Heart left ventricle (tissue), 16 donors: ENCODE measurements around the gene CLECL1. TPM values are rescaled to one million over a fixed set of nuclear protein-coding genes. Genes with fewer than 3 reads are reported as not detected.
"Not testable (repeated sequence)": the region's sequence is repeated elsewhere in the genome, so short reads cannot be mapped to it uniquely, and the experiment has no call there.

Source experiments
- ATAC-seq, 4 donors: fragments of 200-7000 bp; cut with Tn5 transposase; one replicate each; pipeline ENCODE4 v1.9.1; 2020 to 2022; ENCODE audit warnings: moderate library complexity in 4 of 4, mild to moderate bottlenecking in 3 of 4, moderate number of reproducible peaks in 1 of 4
- DNase-seq, 5 donors: peaks; one replicate each; pipeline ENCODE4 v3.0.0-alpha.2; 2020
- H3K27ac ChIP-seq, 12 donors: fragments of 200-600 bp; sonication (generic) in 4 of 12; one replicate each; pipeline versions ENCODE4 v1.5.0 to v1.8.0; 2016 to 2022; ENCODE audit warnings: mild to moderate bottlenecking in 2 of 12
- H3K27me3 ChIP-seq, 9 donors: fragments of 200-600 bp; sonication (generic) in 2 of 9; one replicate each; pipeline versions ENCODE4 v1.5.1 to v1.8.0; 2016 to 2022; ENCODE audit warnings: mild to moderate bottlenecking in 3 of 9
- H3K36me3 ChIP-seq, 9 donors: fragments of 200-600 bp; sonication (generic) in 2 of 9; one replicate each; pipeline versions ENCODE4 v1.5.0 to v1.8.0; 2018 to 2022; ENCODE audit warnings: mild to moderate bottlenecking in 2 of 9
- H3K4me1 ChIP-seq, 12 donors: fragments of 200-600 bp; sonication (generic) in 4 of 12; one replicate each; pipeline versions ENCODE4 v1.5.0 to v1.8.0; 2016 to 2022; ENCODE audit warnings: mild to moderate bottlenecking in 3 of 12
- H3K4me3 ChIP-seq, 12 donors: fragments of 200-600 bp; sonication (generic) in 4 of 12; one replicate each; pipeline versions ENCODE4 v1.5.0 to v1.8.0; 2017 to 2022; ENCODE audit warnings: mild to moderate bottlenecking in 9 of 12, moderate library complexity in 4 of 12
- H3K9me3 ChIP-seq, 12 donors: fragments of 200-600 bp; sonication (generic) in 4 of 12; one replicate each; pipeline versions ENCODE4 v1.5.0 to v1.8.0; 2016 to 2022; ENCODE audit warnings: mild to moderate bottlenecking in 1 of 12
- POLR2A ChIP-seq, 2 donors: fragments of 450-650 bp; IDR thresholded peaks; one replicate each; pipeline ENCODE4 v1.6.1; 2017; ENCODE audit warnings: antibody characterized with exemption in 2 of 2, mild to moderate bottlenecking in 2 of 2, moderate library complexity in 2 of 2
- WGBS, 4 donors: extraction: QIAGEN DNeasy Blood & Tissue Kit in 2 of 4; methylation state at CpG; one replicate each; pipeline versions ENCODE4 v1.1.5 to v1.1.7; 2013 to 2018; 5-methylcytosine and 5-hydroxymethylcytosine counted together
- intact Hi-C, 10 donors: fragments of 100-400 bp; cut with DNase I; formaldehyde crosslinking; loops; one replicate each; pipeline versions ENCODE4 v1.11.1 to v1.14.2; 2022
- polyA plus RNA-seq, 2 donors: library from polyadenylated mRNA; stranded (reverse); fragments of 200-250 nt; gene quantifications; one replicate each; pipeline ENCODE4 v1.2.3, GENCODE V29; 2013
- total RNA-seq, 9 donors: library from RNA; depleted of rRNA in 2 of 9; stranded (reverse); fragments of >200 nt in 2 of 9; fragmentation: NEBNext Ultra II Directional in 3 of 9; extraction: Animal tissue kit (Norgen Biotek cat#: 25700) in 3 of 9; gene quantifications; one replicate each; pipeline versions ENCODE4 v1.1.0 to v1.2.4, GENCODE V29; 2016 to 2023
- TF ChIP-seq, protein P1 (sequence below), 12 donors: fragments of 200-600 bp; sonication (generic) in 4 of 12; IDR thresholded peaks; one replicate each; pipeline versions ENCODE4 v1.5.0 to v1.8.0; 2018 to 2022; ENCODE audit warnings: antibody characterized with exemption in 12 of 12, mild to moderate bottlenecking in 5 of 12
- donor health status: ischemic (EF 13 %, LVEDD 7.1; RV severe dilation, severe dysfunction).
- donor health status: healthy with polysubstance abuse.
- donor health status: DM: no; HTN: yes; CAD: no.
- donor health status: DM: no; HTN: no; CAD: no.
- donor health status: ischemic (EF 25% LVEDD 6.9; RV normal size, moderate dysfunction).
- donor health status: ischemic (EF 25% LVEDD 5.7; RV mildly dilated, moderate dysfunction).
- donor health status: healthy.
- donor health status: DM: yes; HTN: yes; CAD: no.
- donor health status: ischemic (EF 35%, LVEDD 5.7; RV mildly dilated, moderate dysfunction).
- donor health status: nonischemic (EF 11% LVEDD 7.7; RV severe dilation, severe dysfunction).
- donor health status: DM: yes; HTN: yes; CAD: no.
- donor health status: PGD.
- donor health status: ischemic (EF 29% LVEDD 5.4; RV normal size, mild dysfunction).
- donor health status: nonischemic (EF 23%, LVEDD 6.1; RV moderate dilation, normal function).

CLECL1 gene
- total and polyA plus RNA-seq, 11 donors = 0.93 to 4.6 TPM; not detected in 9

GRCh38 chr12:9694241-9694640 is 38.7 kb downstream of the CLECL1 start:
- H3K27ac ChIP-seq = peak overlapping the region in 1 of 12 donors; percentile 69
- peaks cover 0 to 33% (median 3%) of the 10 kb centered on the region in 12 donors for H3K4me1 ChIP-seq
- ATAC-seq = no peak
- H3K27me3 ChIP-seq = no peaks in the 10 kb centered on the region
- no peak for DNase-seq
- H3K4me3 ChIP-seq = no peak overlapping the region
- TF ChIP-seq POLR2A (IDR thresholded peaks at IDR 0.05) = no peak
- TF ChIP-seq, protein P1, sequence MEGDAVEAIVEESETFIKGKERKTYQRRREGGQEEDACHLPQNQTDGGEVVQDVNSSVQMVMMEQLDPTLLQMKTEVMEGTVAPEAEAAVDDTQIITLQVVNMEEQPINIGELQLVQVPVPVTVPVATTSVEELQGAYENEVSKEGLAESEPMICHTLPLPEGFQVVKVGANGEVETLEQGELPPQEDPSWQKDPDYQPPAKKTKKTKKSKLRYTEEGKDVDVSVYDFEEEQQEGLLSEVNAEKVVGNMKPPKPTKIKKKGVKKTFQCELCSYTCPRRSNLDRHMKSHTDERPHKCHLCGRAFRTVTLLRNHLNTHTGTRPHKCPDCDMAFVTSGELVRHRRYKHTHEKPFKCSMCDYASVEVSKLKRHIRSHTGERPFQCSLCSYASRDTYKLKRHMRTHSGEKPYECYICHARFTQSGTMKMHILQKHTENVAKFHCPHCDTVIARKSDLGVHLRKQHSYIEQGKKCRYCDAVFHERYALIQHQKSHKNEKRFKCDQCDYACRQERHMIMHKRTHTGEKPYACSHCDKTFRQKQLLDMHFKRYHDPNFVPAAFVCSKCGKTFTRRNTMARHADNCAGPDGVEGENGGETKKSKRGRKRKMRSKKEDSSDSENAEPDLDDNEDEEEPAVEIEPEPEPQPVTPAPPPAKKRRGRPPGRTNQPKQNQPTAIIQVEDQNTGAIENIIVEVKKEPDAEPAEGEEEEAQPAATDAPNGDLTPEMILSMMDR (IDR thresholded peaks at IDR 0.05) = no peak
- H3K36me3 ChIP-seq = peaks cover 0 to 63% (median 44%) of the 10 kb centered on the region in 9 donors
- intact Hi-C loops = no loop called here
- H3K9me3 ChIP-seq = peaks cover 0 to 40% (median 7%) of the 10 kb centered on the region in 12 donors
- 56 to 74% (median 69%) methylated on average over 1 of the region's 1 CpG for WGBS, 4 donors

DNA sequence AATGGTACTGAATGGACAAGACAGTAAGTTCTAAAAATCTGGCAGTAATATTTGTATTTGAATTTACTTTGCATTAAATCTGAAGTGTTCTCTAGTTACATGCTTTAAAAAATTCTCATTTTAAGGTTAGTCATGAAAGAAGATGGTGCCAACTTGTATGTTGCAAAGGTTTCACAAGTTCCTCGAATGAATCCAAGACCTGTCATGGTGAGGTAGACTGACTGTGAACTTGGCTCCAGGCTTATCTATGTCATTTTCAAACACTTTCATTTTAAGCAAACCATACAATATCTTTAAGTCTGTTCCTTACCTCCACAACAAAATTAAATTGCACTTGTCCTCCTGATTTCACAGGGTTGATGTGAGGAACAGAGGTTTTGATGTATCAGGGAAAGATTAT is 40.0 kb downstream of the CLECL1 start:
- 91 to 98% (median 95%) methylated on average over 1 of the region's 1 CpG for WGBS, 4 donors
- intact Hi-C loops = no loop called here
- Histone ChIP-seq H3K4me3 (no peak overlapping the region), H3K27ac (no peak overlapping the region), H3K9me3 (peaks cover 0 to 32% (median 7%) of the 10 kb centered on the region in 12 donors), H3K4me1 (peaks cover 0 to 21% (median 0%) of the 10 kb centered on the region in 12 donors), H3K27me3 (no peaks in the 10 kb centered on the region), H3K36me3 (peaks cover 0 to 77% (median 57%) of the 10 kb centered on the region in 9 donors)
- no peak for ATAC-seq
- TF ChIP-seq POLR2A (IDR thresholded peaks at IDR 0.05) = no peak
- TF ChIP-seq, protein P1 (IDR thresholded peaks at IDR 0.05) = no peak
- DNase-seq = no peak

DNA sequence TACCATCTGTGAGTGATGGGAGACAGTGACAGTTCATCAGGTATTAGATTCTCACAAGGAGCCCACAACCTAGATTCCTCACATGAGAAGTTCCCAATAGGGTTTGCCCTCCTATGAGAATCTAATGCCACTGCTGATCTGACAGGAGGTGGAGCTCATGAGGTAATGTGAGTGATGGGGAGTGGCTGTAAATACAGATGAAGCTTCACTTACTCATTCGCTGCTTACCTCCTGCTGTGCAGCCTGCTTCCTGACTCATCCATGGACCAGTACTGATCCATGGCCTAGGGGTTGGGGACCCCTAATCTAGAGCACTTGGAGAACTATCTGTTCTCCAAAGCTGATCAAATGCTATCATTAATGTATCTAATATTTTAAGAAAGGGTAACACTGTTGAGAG is 45.7 kb downstream of the CLECL1 start:
- intact Hi-C loops = no loop called here
- DNase-seq (no peak), ATAC-seq (no peak)
- Histone ChIP-seq H3K4me3 (no peak overlapping the region), H3K9me3 (peaks cover 0 to 19% (median 0%) of the 10 kb centered on the region in 12 donors), H3K27ac (no peak overlapping the region), H3K36me3 (peaks cover 0 to 69% (median 43%) of the 10 kb centered on the region in 9 donors), H3K4me1 (peaks cover 0 to 19% (median 0%) of the 10 kb centered on the region in 12 donors), H3K27me3 (no peaks in the 10 kb centered on the region)
- 82 to 93% (median 89%) methylated on average over 1 of the region's 1 CpG for WGBS, 4 donors
- TF ChIP-seq, protein P1 (IDR thresholded peaks at IDR 0.05) = no peak
- TF ChIP-seq POLR2A (IDR thresholded peaks at IDR 0.05) = no peak

DNA sequence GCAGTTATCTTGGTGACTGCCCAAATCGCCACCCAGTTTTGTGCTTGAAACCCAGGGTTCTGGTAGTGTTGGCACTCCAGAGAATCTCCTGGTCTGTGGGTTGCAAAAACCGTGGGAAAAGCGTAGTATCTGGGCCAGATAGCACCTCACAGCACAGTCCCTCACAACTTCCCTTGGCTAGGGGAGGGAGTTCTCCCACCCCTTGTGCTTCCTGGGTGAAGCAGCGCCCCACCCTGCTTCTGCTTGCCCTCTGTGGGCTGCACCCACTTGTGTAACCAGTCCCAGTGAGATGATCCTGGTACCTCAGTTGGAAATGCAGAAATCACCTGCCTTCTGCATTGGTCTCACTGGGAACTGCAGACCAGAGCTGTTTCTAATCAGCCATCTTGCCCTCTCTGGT is 47.0 kb downstream of the CLECL1 start:
- Histone ChIP-seq H3K36me3 (peaks cover 0 to 68% (median 43%) of the 10 kb centered on the region in 9 donors), H3K4me1 (peaks cover 0 to 19% (median 0%) of the 10 kb centered on the region in 12 donors), H3K4me3 (no peak overlapping the region), H3K27ac (no peak overlapping the region), H3K27me3 (no peaks in the 10 kb centered on the region), H3K9me3 (peaks cover 0 to 19% (median 0%) of the 10 kb centered on the region in 12 donors)
- 88 to 93% (median 90%) methylated on average over 3 to 4 of the region's 4 CpGs for WGBS, 4 donors
- intact Hi-C loops = no loop called here
- DNase-seq = no peak
- no peak for ATAC-seq
- TF ChIP-seq, protein P1 (IDR thresholded peaks at IDR 0.05) = no peak
- TF ChIP-seq POLR2A (IDR thresholded peaks at IDR 0.05) = no peak

DNA sequence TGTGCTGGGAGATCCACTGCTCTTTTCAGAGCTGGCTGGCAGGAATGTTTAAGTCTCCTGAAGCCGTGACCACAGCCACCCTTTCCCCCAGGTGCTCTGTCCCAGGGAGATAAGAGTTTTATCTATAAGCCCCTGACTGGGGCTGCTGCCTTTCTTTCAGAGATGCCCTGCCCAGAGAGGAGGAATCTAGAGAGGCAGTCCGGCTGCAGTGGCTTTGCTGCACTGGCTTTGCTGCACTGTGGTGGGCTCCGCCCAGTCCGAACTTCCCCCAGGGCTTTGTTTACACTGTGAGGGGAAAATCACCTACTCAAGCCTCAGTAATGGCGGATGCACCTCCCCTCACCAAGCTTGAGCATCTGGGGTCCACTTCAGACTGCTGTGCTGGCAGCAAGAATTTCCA is 47.5 kb downstream of the CLECL1 start:
- intact Hi-C loops, H3K27me3 ChIP-seq, ATAC-seq, H3K4me3 ChIP-seq, H3K27ac ChIP-seq, DNase-seq: not testable (repeated sequence)
- Histone ChIP-seq H3K36me3 (peaks cover 0 to 68% (median 43%) of the 10 kb centered on the region in 9 donors), H3K4me1 (peaks cover 0 to 19% (median 0%) of the 10 kb centered on the region in 12 donors), H3K9me3 (peaks cover 0 to 19% (median 0%) of the 10 kb centered on the region in 12 donors)
- 71 to 95% (median 84%) methylated on average over 4 to 5 of the region's 5 CpGs for WGBS, 4 donors

DNA sequence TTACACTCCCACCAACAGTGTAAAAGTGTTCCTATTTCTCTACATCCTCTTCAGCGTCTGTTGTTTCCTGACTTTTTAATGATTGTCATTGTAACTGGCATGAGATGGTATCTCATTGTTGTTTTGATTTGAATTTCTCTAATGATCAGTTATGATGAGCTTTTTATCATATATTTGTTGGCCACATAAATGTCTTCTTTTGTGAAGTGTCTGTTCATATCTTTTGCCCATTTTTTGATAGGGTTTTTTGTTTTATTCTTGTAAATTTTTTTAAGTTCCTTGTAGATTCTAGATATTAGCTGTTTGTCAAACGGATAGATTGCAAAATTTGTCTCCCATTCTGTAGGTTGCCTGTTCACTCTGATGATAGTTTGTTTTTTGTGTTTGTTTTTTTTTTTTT is 49.9 kb downstream of the CLECL1 start:
- ATAC-seq, intact Hi-C loops, H3K4me3 ChIP-seq, H3K27me3 ChIP-seq, H3K27ac ChIP-seq, DNase-seq: not testable (repeated sequence)
- Histone ChIP-seq H3K36me3 (peaks cover 0 to 61% (median 20%) of the 10 kb centered on the region in 9 donors), H3K4me1 (peaks cover 0 to 19% (median 0%) of the 10 kb centered on the region in 12 donors), H3K9me3 (peaks cover 0 to 11% (median 0%) of the 10 kb centered on the region in 12 donors)
- WGBS, 4 donors = 94 to 98% (median 96%) methylated on average over 2 of the region's 2 CpGs

- DNase-seq, ATAC-seq, H3K27ac ChIP-seq, H3K4me3 ChIP-seq, intact Hi-C loops, H3K27me3 ChIP-seq: not testable (repeated sequence)
- Histone ChIP-seq H3K36me3 (peaks cover 0 to 56% (median 16%) of the 10 kb centered on the region in 9 donors), H3K4me1 (peaks cover 0 to 19% (median 0%) of the 10 kb centered on the region in 12 donors), H3K9me3 (peaks cover 0 to 11% (median 0%) of the 10 kb centered on the region in 12 donors)
- WGBS, 4 donors = 96 to 98% (median 97%) methylated on average over 4 of the region's 4 CpGs
These were observed 50.4 kb downstream of the CLECL1 start for GRCh38 chr12:9682508-9682907.
